GM10266 (cell line): ENCODE measurements around the gene UBE2G2.

Experiments
- DNase-seq: peaks from one replicate; pipeline ENCODE4 v3.0.0; 2012; ENCODE audit errors: extremely low spot score
- CTCF ChIP-seq: IDR thresholded peaks from 2 replicates; pipeline ENCODE4 v1.5.1; 2012; ENCODE audit warnings: mild to moderate bottlenecking, low read depth; ENCODE audit not compliant: control insufficient read depth, insufficient read depth; ENCODE audit errors: missing control alignments

Gene UBE2G2

GRCh38 chr21:44846485-44847260 lies 45.1 kb upstream of the UBE2G2 start:
- TF ChIP-seq CTCF = no peak
- peak; percentile 50 for DNase-seq

GRCh38 chr21:44846224-44846484 lies 44.5 kb upstream of the UBE2G2 start:
- no peak for TF ChIP-seq CTCF
- DNase-seq = no peak

GRCh38 chr21:44845418-44846223 lies 44.0 kb upstream of the UBE2G2 start:
- peak; percentile 70 for TF ChIP-seq CTCF
- DNase-seq = peak; percentile 89

DNA sequence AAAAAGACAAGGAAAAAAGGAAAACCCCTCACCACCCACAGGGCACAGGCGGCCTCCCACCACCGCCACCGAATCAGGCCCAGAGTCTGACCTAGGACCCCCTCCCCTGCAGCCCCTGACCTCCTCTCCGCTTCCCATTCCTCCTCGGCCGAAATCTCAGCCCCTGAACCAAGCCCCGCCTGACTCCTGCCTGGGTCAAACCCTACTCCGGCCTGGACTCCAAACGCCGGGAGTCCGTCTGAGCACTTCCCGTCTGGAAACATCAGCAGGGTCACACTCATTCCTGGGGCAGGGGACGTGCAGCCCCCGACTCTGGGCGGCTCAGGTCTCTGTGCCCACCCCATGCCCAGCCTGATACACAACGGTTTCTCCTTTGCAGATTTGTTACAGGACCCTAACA lies 42.6 kb upstream of the UBE2G2 start:
- TF ChIP-seq CTCF = no peak
- no peak for DNase-seq

GRCh38 chr21:44842721-44843445 lies 41.3 kb upstream of the UBE2G2 start:
- no peak for DNase-seq
- TF ChIP-seq CTCF = no peak

DNA sequence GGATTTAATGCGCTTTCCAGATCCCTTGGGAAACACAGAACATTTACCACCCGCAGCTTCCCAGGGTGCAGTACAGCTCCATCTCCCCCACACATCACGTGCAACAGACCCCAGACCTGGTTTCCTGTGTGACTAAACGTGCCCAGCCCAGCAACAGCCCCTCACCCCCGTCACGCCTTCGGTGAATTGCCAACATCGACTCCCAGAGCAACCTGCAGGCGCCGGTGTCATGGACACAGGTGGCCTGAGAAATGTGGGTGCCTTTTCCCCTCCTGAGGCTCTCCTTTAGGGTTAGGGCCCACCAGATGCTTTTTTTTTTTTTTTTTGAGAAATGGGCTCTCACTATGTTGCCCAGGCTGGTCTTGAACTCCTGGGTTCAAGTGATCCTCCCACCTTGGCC lies 40.5 kb upstream of the UBE2G2 start:
- DNase-seq = no peak
- no peak for TF ChIP-seq CTCF
